Heart right ventricle (tissue), 16 donors: ENCODE results near the gene LIMK2. TPM values are rescaled to one million over a fixed set of nuclear protein-coding genes. Genes with fewer than 3 reads are reported as not detected.

ENCODE experiments used
- ATAC-seq, 8 donors: fragments of 200-7000 bp; cut with Tn5 transposase; one replicate each; pipeline ENCODE4 v1.9.1; 2020; ENCODE audit warnings: mild to moderate bottlenecking in 8 of 8, moderate library complexity in 8 of 8, moderate number of reproducible peaks in 1 of 8
- DNase-seq, 2 donors: peaks; one replicate each; pipeline ENCODE4 v3.0.0-alpha.2; 2020
- H3K27ac ChIP-seq, 10 donors: fragments of 200-600 bp; sonication (generic) in 2 of 10; one replicate each; pipeline versions ENCODE4 v1.5.0 to v1.8.0; 2020 to 2022; ENCODE audit warnings: mild to moderate bottlenecking in 3 of 10
- H3K27me3 ChIP-seq, 7 donors: fragments of 200-600 bp; one replicate each; pipeline ENCODE4 v1.8.0; 2021 to 2022; ENCODE audit warnings: mild to moderate bottlenecking in 2 of 7
- H3K36me3 ChIP-seq, 9 donors: fragments of 200-600 bp; sonication (generic) in 1 of 9; one replicate each; pipeline versions ENCODE4 v1.5.0 to v1.8.0; 2020 to 2022; ENCODE audit warnings: mild to moderate bottlenecking in 2 of 9
- H3K4me1 ChIP-seq, 9 donors: fragments of 200-600 bp; sonication (generic) in 1 of 9; one replicate each; pipeline versions ENCODE4 v1.5.0 to v1.8.0; 2020 to 2022; ENCODE audit warnings: mild to moderate bottlenecking in 4 of 9
- H3K4me3 ChIP-seq, 10 donors: fragments of 200-600 bp; sonication (generic) in 2 of 10; one replicate each; pipeline versions ENCODE4 v1.5.0 to v1.8.0; 2020 to 2022; ENCODE audit warnings: mild to moderate bottlenecking in 7 of 10, moderate library complexity in 2 of 10
- H3K9me3 ChIP-seq, 11 donors: fragments of 200-600 bp in 10 of 11; sonication (generic) in 2 of 11; one replicate each; pipeline versions ENCODE4 v1.5.0 to v1.8.0; 2013 to 2022; ENCODE audit warnings: mild to moderate bottlenecking in 2 of 11, control low read depth in 1 of 11, moderate library complexity in 1 of 11
- CTCF ChIP-seq, 9 donors: fragments of 200-600 bp; sonication (generic) in 2 of 9; IDR thresholded peaks; one replicate each; pipeline versions ENCODE4 v1.5.0 to v1.8.0; 2021 to 2022; ENCODE audit warnings: antibody characterized with exemption in 9 of 9, mild to moderate bottlenecking in 5 of 9, moderate library complexity in 1 of 9
- WGBS, 2 donors: extraction: QIAGEN DNeasy Blood & Tissue Kit; methylation state at CpG; one replicate each; pipeline ENCODE4 v1.1.7; 2013; ENCODE audit warnings: inconsistent platforms in 1 of 2; 5-methylcytosine and 5-hydroxymethylcytosine counted together
- intact Hi-C, 10 donors: fragments of 100-400 bp; cut with DNase I; formaldehyde crosslinking; loops; one replicate each; pipeline versions ENCODE4 v1.11.1 to v1.14.2; 2022
- polyA plus RNA-seq, 2 donors: library from polyadenylated mRNA; stranded (reverse); fragments of 200-250 nt; gene quantifications; one replicate each; pipeline ENCODE4 v1.2.3, GENCODE V29; 2013
- total RNA-seq, 10 donors: library from RNA; stranded (reverse); fragmentation: NEBNext Ultra II Directional in 3 of 10; extraction: Animal tissue kit (Norgen Biotek cat#: 25700) in 3 of 10; gene quantifications; one replicate each; pipeline versions ENCODE4 v1.2.1 to v1.2.4, GENCODE V29; 2021 to 2023
- donor health status: Arrhythmogenic right ventricular cardiomyopathy.
- donor health status: ischemic (EF 13 %, LVEDD 7.1; RV severe dilation, severe dysfunction).
- donor health status: healthy with polysubstance abuse.
- donor health status: DM: no; HTN: yes; CAD: no.
- donor health status: DM: no; HTN: no; CAD: no.
- donor health status: ischemic (EF 25% LVEDD 6.9; RV normal size, moderate dysfunction).
- donor health status: ischemic (EF 25% LVEDD 5.7; RV mildly dilated, moderate dysfunction).
- donor health status: healthy.
- donor health status: DM: yes; HTN: yes; CAD: no.
- donor health status: Ischemic cardiomyopathy.
- donor health status: ischemic (EF 35%, LVEDD 5.7; RV mildly dilated, moderate dysfunction).
- donor health status: nonischemic (EF 11% LVEDD 7.7; RV severe dilation, severe dysfunction).
- donor health status: DM: yes; HTN: yes; CAD: no.
- donor health status: PGD.
- donor health status: ischemic (EF 29% LVEDD 5.4; RV normal size, mild dysfunction).
- donor health status: nonischemic (EF 23%, LVEDD 6.1; RV moderate dilation, normal function).

Gene LIMK2
- total and polyA plus RNA-seq, 12 donors, result 6.0 to 18.8 (median 9.7) TPM

GRCh38 chr22:31184015-31184414, 28.1 kb upstream of the LIMK2 start:
- H3K9me3 ChIP-seq, result no peaks in the 10 kb centered on the region
- H3K27ac ChIP-seq, result no peak overlapping the region
- intact Hi-C loops, result no loop called here
- 94 to 97% methylated on average over 30 of the region's 30 CpGs for WGBS, 2 donors
- DNase-seq (no peak), ATAC-seq (no peak)
- TF ChIP-seq CTCF (IDR thresholded peaks at IDR 0.05), result no peak
- peaks cover 0 to 11% (median 7%) of the 10 kb centered on the region in 9 donors for H3K4me1 ChIP-seq
- H3K36me3 ChIP-seq, result peaks cover 0 to 50% (median 6%) of the 10 kb centered on the region in 9 donors
- no peak overlapping the region for H3K4me3 ChIP-seq
- no peaks in the 10 kb centered on the region for H3K27me3 ChIP-seq

- no peak for TF ChIP-seq CTCF (IDR thresholded peaks at IDR 0.05)
- Histone ChIP-seq H3K4me1 (peaks cover 0 to 5% (median 0%) of the 10 kb centered on the region in 9 donors), H3K27ac (no peak overlapping the region), H3K9me3 (no peaks in the 10 kb centered on the region), H3K27me3 (no peaks in the 10 kb centered on the region), H3K36me3 (peaks cover 0 to 57% (median 6%) of the 10 kb centered on the region in 9 donors), H3K4me3 (no peak overlapping the region)
- ATAC-seq, result no peak
- no peak for DNase-seq
- intact Hi-C loops, result no loop called here
- WGBS, 2 donors, result 97 to 98% methylated on average over 5 of the region's 5 CpGs
Measured at GRCh38 chr22:31185056-31185455, 27.0 kb upstream of the LIMK2 start.

- WGBS, 2 donors, result 72 to 76% methylated on average over 6 of the region's 6 CpGs
- intact Hi-C loops, result no loop called here
- peaks cover 0 to 5% (median 0%) of the 10 kb centered on the region in 9 donors for H3K4me1 ChIP-seq
- H3K36me3 ChIP-seq, result peaks cover 0 to 59% (median 11%) of the 10 kb centered on the region in 9 donors
- no peaks in the 10 kb centered on the region for H3K9me3 ChIP-seq
- no peak overlapping the region for H3K27ac ChIP-seq
- H3K27me3 ChIP-seq, result no peaks in the 10 kb centered on the region
- H3K4me3 ChIP-seq, result no peak overlapping the region
- ATAC-seq (no peak), DNase-seq (no peak)
- no peak for TF ChIP-seq CTCF (IDR thresholded peaks at IDR 0.05)
Measured at GRCh38 chr22:31187627-31188026, 24.5 kb upstream of the LIMK2 start.

- intact Hi-C loops, result no loop called here
- no peak for TF ChIP-seq CTCF (IDR thresholded peaks at IDR 0.05)
- peaks cover 0 to 91% (median 34%) of the 10 kb centered on the region in 9 donors for H3K36me3 ChIP-seq
- 83 to 94% methylated on average over 2 of the region's 2 CpGs for WGBS, 2 donors
- DNase-seq (no peak), ATAC-seq (no peak)
- peaks cover 0 to 2% (median 0%) of the 10 kb centered on the region in 9 donors for H3K4me1 ChIP-seq
- no peak overlapping the region for H3K27ac ChIP-seq
- H3K4me3 ChIP-seq, result no peak overlapping the region
- no peaks in the 10 kb centered on the region for H3K9me3 ChIP-seq
- no peaks in the 10 kb centered on the region for H3K27me3 ChIP-seq
Measured at GRCh38 chr22:31192513-31192912, 19.6 kb upstream of the LIMK2 start.
